Keratinocyte (primary cell): ENCODE results near the gene CCDC9. TPM values are rescaled to one million over a fixed set of nuclear protein-coding genes. Genes with fewer than 3 reads are reported as not detected.
"Not testable (repeated sequence)": the region's sequence is repeated elsewhere in the genome, so short reads cannot be mapped to it uniquely, and the experiment has no call there.

Experiments used
- DNase-seq: peaks from one replicate; pipeline ENCODE4 v3.0.0-alpha.2; 2011; ENCODE audit warnings: low read depth, missing footprints, low spot score
- FAIRE-seq: peaks from 2 replicates; lab custom pipeline; 2011; peaks lifted over from hg19 to GRCh38; lab: Jason Lieb, UNC
- H2AFZ ChIP-seq: 2 replicates; pipeline ENCODE4 v1.6.0; 2012; ENCODE audit warnings: low read length, control low read depth, inconsistent platforms; ENCODE audit not compliant: control insufficient read depth
- H3K27ac ChIP-seq: 2 replicates; pipeline ENCODE4 v1.5.1; 2011; ENCODE audit warnings: low read length; ENCODE audit not compliant: control insufficient read depth, insufficient read depth
- H3K27me3 ChIP-seq: 3 replicates; pipeline ENCODE4 v1.6.0; 2011; ENCODE audit warnings: low read length; ENCODE audit not compliant: control insufficient read depth, insufficient read depth; ENCODE audit errors: extremely low read depth
- H3K36me3 ChIP-seq, 2 experiments: 2 replicates in 1 of 2; 3 replicates in 1 of 2; pipeline ENCODE4 v1.5.1; 2011; ENCODE audit warnings: low read length in 2 of 2, mild to moderate bottlenecking in 1 of 2; ENCODE audit not compliant: control insufficient read depth in 2 of 2, insufficient read depth in 2 of 2; ENCODE audit errors: extremely low read depth in 1 of 2
- H3K4me1 ChIP-seq: 3 replicates; pipeline ENCODE4 v1.5.1; 2011; ENCODE audit warnings: low read length; ENCODE audit not compliant: control insufficient read depth, insufficient read depth; ENCODE audit errors: extremely low read depth
- H3K4me2 ChIP-seq: 3 replicates; pipeline ENCODE4 v1.6.0; 2011; ENCODE audit warnings: low read depth, low read length; ENCODE audit not compliant: control insufficient read depth, insufficient read depth; ENCODE audit errors: extremely low read depth
- H3K4me3 ChIP-seq, 3 experiments: fragments of 200-600 bp in 1 of 3; sonication (generic) in 1 of 3; 2 replicates in 2 of 3; 3 replicates in 1 of 3; pipeline ENCODE4 v1.5.1; 2011 to 2016; ENCODE audit warnings: low read length in 3 of 3, mild to moderate bottlenecking in 3 of 3, control low read depth in 2 of 3, inconsistent platforms in 1 of 3, low read depth in 1 of 3, mixed read lengths in 1 of 3, mixed run types in 1 of 3, moderate library complexity in 1 of 3; ENCODE audit not compliant: control insufficient read depth in 2 of 3, insufficient read depth in 2 of 3; ENCODE audit errors: extremely low read depth in 1 of 3
- H3K79me2 ChIP-seq: 2 replicates; pipeline ENCODE4 v1.6.0; 2012; ENCODE audit warnings: low read length; ENCODE audit not compliant: control insufficient read depth, insufficient read depth
- H3K9ac ChIP-seq: 3 replicates; pipeline ENCODE4 v1.6.0; 2011; ENCODE audit warnings: low read length; ENCODE audit not compliant: control insufficient read depth, insufficient read depth; ENCODE audit errors: extremely low read depth
- H3K9me1 ChIP-seq: 3 replicates; pipeline ENCODE4 v1.6.0; 2011; ENCODE audit warnings: low read length; ENCODE audit not compliant: control insufficient read depth, insufficient read depth; ENCODE audit errors: extremely low read depth
- H3K9me3 ChIP-seq: 2 replicates; pipeline ENCODE4 v1.5.1; 2012; ENCODE audit warnings: low read depth, low read length; ENCODE audit not compliant: control insufficient read depth
- H4K20me1 ChIP-seq: 3 replicates; pipeline ENCODE4 v1.6.0; 2011; ENCODE audit warnings: low read length; ENCODE audit not compliant: control insufficient read depth, insufficient read depth; ENCODE audit errors: extremely low read depth
- CTCF ChIP-seq, 3 experiments: IDR thresholded peaks in 1 of 3; conservative IDR thresholded peaks in 1 of 3; optimal IDR thresholded peaks in 1 of 3; 2 replicates in 2 of 3; 3 replicates in 1 of 3; pipeline versions ENCODE3 to v1.5.1; 2011; ENCODE audit warnings: low read length in 3 of 3, mild to moderate bottlenecking in 3 of 3, moderate library complexity in 2 of 3, control low read depth in 1 of 3, inconsistent platforms in 1 of 3; ENCODE audit not compliant: insufficient read depth in 2 of 3; ENCODE audit errors: extremely low read depth in 1 of 3
- EZH2 ChIP-seq: IDR thresholded peaks from one replicate; pipeline ENCODE4 v1.6.1; 2012; ENCODE audit warnings: inconsistent platforms, mild to moderate bottlenecking, low read length, moderate library complexity
- dilution Hi-C: fragments of 300-500 bp; cut with MboI; formaldehyde crosslinking; loops from one replicate; pipeline ENCODE4 v1.7.0; 2020; ENCODE audit warnings: low sequenced_read_pairs; ENCODE audit not compliant: extremely low pct_ligation_motif_present
- polyA plus RNA-seq, 5 experiments: library from polyadenylated mRNA; depleted of rRNA in 3 of 5; stranded (reverse) in 3 of 5; stranded (forward) in 1 of 5; unstranded in 1 of 5; fragments of >200 nt; gene quantifications; 1 replicate in 1 of 5; 2 replicates in 3 of 5; 3 replicates in 1 of 5; pipeline versions ENCODE4 v1.2.1 to v1.2.3, GENCODE V29; 2011 to 2012; ENCODE audit warnings: missing spikeins in 2 of 5, low read depth in 1 of 5, low replicate concordance in 1 of 5

The CCDC9 gene
- polyA plus RNA-seq, 1 donor (not counting 4 experiments of a cell fraction or from before 2014, with no cell fraction given) = 2.8 TPM

GRCh38 chr19:47260476-47260875 is 4.2 kb downstream of the CCDC9 start:
- Histone ChIP-seq H3K4me3 (no peak overlapping the region), H3K36me3 (peaks cover 20 to 40% of the 10 kb centered on the region in 2 experiments)

GRCh38 chr19:47261946-47262793 is 5.8 kb downstream of the CCDC9 start:
- H3K36me3 ChIP-seq = peaks cover 20 to 40% of the 10 kb centered on the region in 2 experiments
- H3K27ac ChIP-seq, dilution Hi-C loops, DNase-seq, H3K4me3 ChIP-seq, H4K20me1 ChIP-seq, H3K79me2 ChIP-seq, FAIRE-seq, H3K4me2 ChIP-seq, H2AFZ ChIP-seq, H3K9me1 ChIP-seq, H3K27me3 ChIP-seq, H3K9ac ChIP-seq, H3K9me3 ChIP-seq, H3K4me1 ChIP-seq: not testable (repeated sequence)

More at GRCh38 chr19:47260476-47260875, 4.2 kb downstream of the CCDC9 start:
- H4K20me1 ChIP-seq = no peaks in the 10 kb centered on the region
- H3K9ac ChIP-seq = no peak overlapping the region
- H3K4me1 ChIP-seq = peaks cover 13% of the 10 kb centered on the region
- TF ChIP-seq EZH2 (no peak), CTCF (optimal IDR thresholded peaks at IDR 0.05 in 1 of 3, IDR thresholded peaks at IDR 0.05 in 1 of 3, conservative IDR thresholded peaks at IDR 0.05 in 1 of 3; ENCODE audit: extremely low read depth in 1 of 3, insufficient read depth in 2 of 3, low read length in 3 of 3) (no peak)
- no peaks in the 10 kb centered on the region for H3K9me1 ChIP-seq
- no peak overlapping the region for H2AFZ ChIP-seq
- H3K27ac ChIP-seq = no peak overlapping the region
- FAIRE-seq = no peak
- dilution Hi-C loops = no loop called here
- H3K79me2 ChIP-seq = peaks cover 6% of the 10 kb centered on the region
- no peak for DNase-seq
- H3K9me3 ChIP-seq = no peaks in the 10 kb centered on the region
- no peaks in the 10 kb centered on the region for H3K27me3 ChIP-seq
- H3K4me2 ChIP-seq = no peak overlapping the region
